SKM-1 treated with dmso at 0.1 percent for 144 hours (cell line): ENCODE results near the gene LONRF3.
"Not testable (repeated sequence)": the region's sequence is repeated elsewhere in the genome, so short reads cannot be mapped to it uniquely, and the experiment has no call there.

Experiments used
- DNase-seq: peaks from one replicate; lab custom pipeline; 2025; ENCODE audit not compliant: unreplicated experiment; lab: John Stamatoyannopoulos, UW

Gene LONRF3

GRCh38 chrX:118983513-118983912 is 9.1 kb downstream of the LONRF3 start:
- DNase-seq, result no peak

- no peak for DNase-seq
Measured at GRCh38 chrX:118988911-118989310, 14.5 kb downstream of the LONRF3 start.

GRCh38 chrX:118989886-118990285 is 15.5 kb downstream of the LONRF3 start:
- no peak for DNase-seq

GRCh38 chrX:118990512-118991227 is 16.3 kb downstream of the LONRF3 start:
- DNase-seq, result no peak

GRCh38 chrX:118992441-118993121 is 18.2 kb downstream of the LONRF3 start:
- not testable (repeated sequence) for DNase-seq

- DNase-seq, result no peak
Measured at GRCh38 chrX:119003462-119003861, 29.0 kb downstream of the LONRF3 start.

- peak; percentile 4 for DNase-seq
Measured at GRCh38 chrX:119004920-119005524, 30.6 kb downstream of the LONRF3 start.

GRCh38 chrX:119007189-119007770 is 32.9 kb downstream of the LONRF3 start:
- no peak for DNase-seq

GRCh38 chrX:119008110-119008744 is 33.8 kb downstream of the LONRF3 start:
- DNase-seq, result no peak

- DNase-seq, result no peak
Measured at GRCh38 chrX:119009071-119009470, 34.7 kb downstream of the LONRF3 start.

GRCh38 chrX:119010491-119010890 is 36.1 kb downstream of the LONRF3 start:
- DNase-seq, result no peak

GRCh38 chrX:119013164-119013563 is 38.7 kb downstream of the LONRF3 start:
- no peak for DNase-seq

- peak; percentile 70 for DNase-seq
Measured at GRCh38 chrX:119015407-119016237, 41.2 kb downstream of the LONRF3 start.

GRCh38 chrX:119017077-119017476 is 42.7 kb downstream of the LONRF3 start:
- DNase-seq, result no peak

GRCh38 chrX:119025900-119026299 is 51.5 kb downstream of the LONRF3 start:
- no peak for DNase-seq

- not testable (repeated sequence) for DNase-seq
Measured at GRCh38 chrX:119026344-119026743, 51.9 kb downstream of the LONRF3 start.

GRCh38 chrX:119027960-119028732 is 53.7 kb downstream of the LONRF3 start:
- not testable (repeated sequence) for DNase-seq

- peak; percentile 27 for DNase-seq
Measured at GRCh38 chrX:119028733-119029330, 54.4 kb downstream of the LONRF3 start.

- not testable (repeated sequence) for DNase-seq
Measured at GRCh38 chrX:119029656-119030055, 55.2 kb downstream of the LONRF3 start.
